Keratinocyte (primary cell): ENCODE results near the gene SLC39A11.

Source experiments
- CTCF ChIP-seq, 3 experiments: IDR thresholded peaks in 1 of 3; conservative IDR thresholded peaks in 1 of 3; optimal IDR thresholded peaks in 1 of 3; 2 replicates in 2 of 3; 3 replicates in 1 of 3; pipeline versions ENCODE3 to v1.5.1; 2011; ENCODE audit warnings: low read length in 3 of 3, mild to moderate bottlenecking in 3 of 3, moderate library complexity in 2 of 3, control low read depth in 1 of 3, inconsistent platforms in 1 of 3; ENCODE audit not compliant: insufficient read depth in 2 of 3; ENCODE audit errors: extremely low read depth in 1 of 3
- EZH2 ChIP-seq: IDR thresholded peaks from one replicate; pipeline ENCODE4 v1.6.1; 2012; ENCODE audit warnings: inconsistent platforms, mild to moderate bottlenecking, low read length, moderate library complexity

- TF ChIP-seq CTCF (optimal IDR thresholded peaks at IDR 0.05 in 1 of 3, IDR thresholded peaks at IDR 0.05 in 1 of 3, conservative IDR thresholded peaks at IDR 0.05 in 1 of 3; ENCODE audit: extremely low read depth in 1 of 3, insufficient read depth in 2 of 3, low read length in 3 of 3) = no peak
- no peak for TF ChIP-seq EZH2
These were observed 154.8 kb downstream of the SLC39A11 start for GRCh38 chr17:72937707-72938106.
